ENCODE data around the gene ISG20L2.
"Not testable (repeated sequence)": the region's sequence is repeated elsewhere in the genome, so short reads cannot be mapped to it uniquely, and the experiment has no call there.

- not testable (repeated sequence) for TF ChIP-seq CTCF, POLR2A (IDR thresholded peaks at IDR 0.05)
Measured at GRCh38 chr1:156765136-156765535, 36.6 kb upstream of the ISG20L2 start.

Measured in esophagus squamous epithelium (tissue), 4 donors.